NCI-H146 treated with DMSO at 0.1 percent for 48 hours (cell line): ENCODE results near the gene LYZL6.
"Not testable (repeated sequence)": the region's sequence is repeated elsewhere in the genome, so short reads cannot be mapped to it uniquely, and the experiment has no call there.

Experiments
- DNase-seq: peaks from one replicate; lab custom pipeline; 2025; ENCODE audit not compliant: unreplicated experiment; lab: John Stamatoyannopoulos, UW

The LYZL6 gene

DNA sequence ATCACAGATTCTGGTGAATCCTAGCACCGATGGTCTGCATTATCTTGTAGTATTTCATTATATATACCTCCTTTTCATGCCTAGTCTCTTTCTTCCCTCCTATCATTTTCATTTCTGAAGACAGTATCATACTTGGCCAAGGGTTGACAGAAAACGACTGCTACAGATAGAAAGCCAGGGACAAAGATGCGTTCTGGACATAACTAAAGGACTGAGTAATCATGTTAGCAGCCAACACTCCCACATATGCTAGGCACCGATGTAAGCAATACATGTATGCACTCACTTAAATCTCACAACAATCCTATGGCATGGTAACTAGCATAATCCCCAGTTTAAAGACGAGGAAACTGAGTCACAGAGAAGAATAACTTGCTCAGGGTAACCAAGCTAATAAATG, 35.8 kb downstream of the LYZL6 start:
- DNase-seq: no peak

DNA sequence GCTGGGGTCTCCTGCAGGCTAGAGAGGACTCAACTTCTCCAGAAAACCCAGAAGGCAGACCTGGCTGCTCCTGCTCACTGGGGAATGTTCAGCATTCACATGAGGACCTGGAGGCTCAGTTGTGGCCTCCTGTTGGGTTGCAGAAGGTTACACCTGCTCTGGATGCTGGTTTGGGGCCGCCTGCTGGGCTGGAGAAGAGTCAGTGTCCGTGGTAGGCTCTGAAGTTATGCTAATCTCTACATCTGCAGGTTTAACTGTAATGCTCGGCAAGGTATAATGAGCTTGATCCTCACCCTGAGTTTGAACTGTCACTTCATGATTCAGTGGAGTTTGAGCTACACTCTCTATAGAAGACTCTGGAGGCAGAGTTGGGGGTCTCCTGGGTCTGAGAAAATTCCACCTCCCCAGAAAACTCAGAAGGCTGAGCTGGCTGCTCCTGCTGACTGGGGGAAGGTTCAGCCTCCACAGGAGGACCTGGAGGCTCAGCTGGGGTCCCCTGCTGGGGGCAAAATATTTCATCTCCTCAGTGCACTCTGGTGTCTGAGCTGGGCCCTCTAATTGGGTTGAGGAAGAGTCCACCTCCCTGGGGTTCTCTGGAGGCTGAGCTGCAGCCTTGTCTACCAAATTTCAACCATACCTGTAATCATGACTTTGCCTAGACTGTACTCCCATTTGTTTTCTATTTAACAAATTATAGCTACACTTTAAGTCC, 36.4 kb downstream of the LYZL6 start:
- no peak for DNase-seq

DNA sequence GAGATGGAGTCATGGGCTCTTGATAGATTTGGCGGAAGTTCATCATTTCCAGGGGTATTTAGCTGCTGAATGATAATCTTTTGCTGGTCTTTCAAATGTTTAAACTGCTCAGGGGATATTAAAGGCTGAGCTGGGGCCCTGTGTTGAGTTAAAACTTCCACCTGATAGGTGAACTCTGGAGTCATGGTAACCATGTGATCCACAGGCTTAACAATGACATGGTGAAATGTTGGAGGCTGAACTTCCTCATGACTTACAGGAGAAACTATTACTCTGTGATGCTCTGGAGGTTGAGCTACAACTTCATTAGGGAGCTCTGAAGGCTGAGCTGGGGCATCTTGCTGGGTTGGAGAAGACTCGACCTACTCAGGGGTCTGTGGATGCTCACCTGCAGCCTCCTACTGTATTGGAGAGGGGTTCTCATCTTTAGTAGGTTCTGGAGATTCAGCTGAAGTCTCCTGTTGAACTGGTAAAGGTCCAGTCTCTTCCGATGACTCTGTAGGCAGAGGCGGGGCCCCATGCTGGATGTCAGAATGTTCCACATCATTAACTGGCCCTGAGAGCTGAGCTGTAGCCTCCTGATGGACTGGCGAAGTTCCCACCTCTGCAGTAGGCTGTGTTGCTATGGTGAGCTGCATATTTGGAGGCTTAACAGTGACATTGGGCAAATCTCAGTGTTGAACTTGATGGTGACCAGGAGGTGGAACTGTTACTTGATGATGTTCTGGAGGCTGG, 37.2 kb downstream of the LYZL6 start:
- no peak for DNase-seq

DNA sequence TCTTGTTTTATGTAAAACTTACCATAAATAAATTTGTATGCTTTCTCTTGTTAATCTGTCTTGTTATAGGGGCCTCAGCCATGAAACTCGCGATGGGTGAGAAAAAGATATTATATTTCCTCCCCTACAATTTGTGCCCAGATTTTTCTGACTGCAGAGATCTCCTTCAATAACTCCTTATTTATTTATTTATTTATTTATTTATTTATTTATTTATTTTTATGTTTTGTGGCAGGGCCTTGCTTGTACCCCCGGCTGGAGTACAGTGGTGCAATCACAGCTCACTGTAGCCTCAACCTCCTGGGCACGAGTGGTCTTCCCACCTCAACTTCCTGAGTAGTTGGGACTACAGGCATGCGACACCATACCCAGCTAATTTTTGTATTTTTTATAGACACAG, 40.1 kb downstream of the LYZL6 start:
- no peak for DNase-seq

DNA sequence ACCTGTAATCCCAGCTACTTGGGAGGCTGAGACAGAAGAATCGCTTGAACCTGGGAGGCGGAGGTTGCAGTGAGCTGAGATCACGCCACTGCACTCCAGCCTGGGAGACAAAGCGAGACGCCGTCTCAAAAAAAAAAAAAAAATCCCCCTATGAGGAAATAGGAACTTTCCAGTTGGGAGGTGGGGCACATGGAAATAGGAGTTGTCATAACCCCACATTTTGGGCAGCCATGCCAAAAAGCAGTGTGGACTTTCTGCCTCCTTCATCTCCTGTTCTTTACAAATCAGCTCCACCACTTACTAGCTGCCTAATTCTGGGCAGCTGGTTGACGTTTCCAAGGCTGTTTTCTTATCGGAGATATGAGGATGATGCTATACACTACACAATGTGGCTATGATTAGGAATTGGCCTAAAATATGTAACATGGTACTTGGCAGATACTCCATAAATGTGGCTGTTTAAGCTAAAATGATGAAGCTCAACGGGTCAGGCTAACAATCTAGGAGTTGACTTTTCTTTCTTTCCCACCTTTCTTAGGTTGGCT, 41.8 kb downstream of the LYZL6 start:
- no peak for DNase-seq

DNA sequence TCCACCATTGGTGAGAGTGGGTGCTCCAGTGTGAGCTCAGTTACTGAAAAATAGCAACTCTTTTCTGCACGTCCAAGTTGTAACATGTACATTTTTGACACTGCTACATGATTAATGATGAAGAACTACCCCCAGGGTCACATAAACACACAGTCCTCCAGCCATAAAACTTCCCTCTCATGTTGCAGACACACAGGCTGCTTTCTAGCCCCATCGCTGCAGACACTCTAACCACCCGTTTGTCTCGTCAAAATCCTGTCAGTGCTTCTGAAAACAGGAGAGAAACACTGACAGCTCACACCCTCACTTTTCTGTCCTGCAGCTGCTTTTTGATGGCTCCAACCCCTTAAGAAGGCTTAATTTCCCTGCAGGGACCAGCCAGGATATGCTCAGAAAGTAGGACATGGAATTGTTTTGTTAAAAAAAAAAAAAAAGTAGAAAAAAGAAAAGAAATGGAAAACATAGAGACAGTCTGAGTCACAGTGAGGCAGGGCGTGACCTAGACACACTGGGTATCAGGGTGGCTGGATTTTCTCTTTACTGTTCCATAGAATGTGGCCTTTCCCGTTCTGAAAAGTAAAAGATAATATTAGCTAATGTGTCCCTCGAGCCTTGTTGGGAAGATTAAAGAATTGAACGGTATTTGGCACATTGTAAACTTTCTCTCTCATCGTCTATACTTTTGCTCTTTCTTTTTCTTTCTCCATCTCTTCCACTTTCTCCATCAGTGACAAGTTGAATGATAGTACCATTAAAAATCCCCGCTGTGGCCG, 42.6 kb downstream of the LYZL6 start:
- no peak for DNase-seq

DNA sequence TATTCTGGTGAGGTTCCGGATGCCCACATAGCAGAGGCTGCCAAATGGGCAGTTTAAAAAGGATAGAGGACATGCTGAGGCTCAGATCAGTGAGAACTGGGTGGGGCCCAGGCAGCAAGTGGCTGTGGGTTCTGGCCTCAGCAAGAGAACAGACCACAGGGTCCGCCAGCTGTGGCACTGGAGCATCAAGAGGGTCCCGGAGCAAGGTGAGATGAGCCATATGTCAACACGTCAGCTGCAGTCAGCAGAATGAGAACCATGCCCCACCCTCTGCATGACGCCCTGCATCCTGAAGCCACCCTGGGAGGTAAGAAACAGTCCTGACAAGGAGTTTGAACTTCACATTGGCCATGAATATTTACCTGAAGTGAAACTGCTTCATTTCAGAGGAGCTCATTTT, 43.2 kb downstream of the LYZL6 start:
- DNase-seq: no peak

DNA sequence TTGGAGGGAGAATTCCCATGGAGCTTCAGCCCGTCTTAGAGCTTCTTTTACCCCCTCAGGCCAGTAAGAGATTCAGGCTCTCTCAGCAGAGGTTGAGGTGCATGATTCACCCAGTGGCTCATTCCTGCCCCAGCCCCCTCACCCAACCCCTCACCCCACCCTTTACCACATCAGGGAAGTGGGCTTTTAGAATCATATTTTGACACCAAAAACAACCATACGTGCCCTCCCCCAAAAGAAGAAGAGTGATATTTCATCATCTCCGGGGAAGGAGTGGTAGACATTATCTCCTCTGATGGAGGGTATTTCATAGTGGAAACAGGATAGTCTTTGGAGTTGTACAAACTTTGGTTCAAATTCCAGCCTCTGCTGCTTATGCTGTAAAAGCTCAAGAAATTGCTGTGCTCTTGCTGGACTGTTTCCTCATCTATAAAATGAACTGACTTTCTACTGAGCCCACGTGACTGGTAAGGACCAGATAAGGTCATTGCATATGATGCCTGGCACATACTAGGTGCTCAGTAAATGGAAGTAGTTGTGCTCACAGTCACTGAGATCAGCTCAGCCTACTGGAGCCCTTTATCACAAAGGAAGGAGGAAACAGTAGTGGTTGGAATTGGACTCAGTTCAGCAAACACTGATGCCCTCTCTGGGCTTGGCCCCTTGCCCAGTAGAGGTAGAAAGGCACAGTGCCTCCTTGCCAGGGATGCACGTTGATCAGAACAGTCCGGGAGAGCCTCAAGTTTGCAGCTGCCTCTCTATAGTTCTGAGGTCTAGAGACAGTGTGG, 45.0 kb downstream of the LYZL6 start:
- DNase-seq: no peak

DNA sequence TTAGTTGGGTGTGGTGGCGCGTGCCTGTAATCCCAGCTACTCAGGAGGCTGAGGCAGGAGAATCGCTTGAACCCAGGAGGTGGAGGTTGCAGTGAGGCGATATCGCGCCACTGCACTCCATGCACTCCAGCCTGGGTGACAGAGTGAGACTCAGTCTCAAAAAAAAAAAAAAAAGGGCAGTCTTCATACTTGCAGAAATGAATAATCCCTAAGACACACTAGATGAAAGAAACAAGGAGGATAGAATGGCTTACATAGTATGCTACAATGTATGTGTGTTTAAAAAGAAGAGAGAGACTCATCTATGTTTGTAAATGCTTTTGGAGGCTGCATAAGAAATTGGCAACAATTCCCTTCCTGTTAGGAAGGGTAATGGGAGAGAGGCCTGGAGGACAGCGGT, 45.7 kb downstream of the LYZL6 start:
- DNase-seq: not testable (repeated sequence)

DNA sequence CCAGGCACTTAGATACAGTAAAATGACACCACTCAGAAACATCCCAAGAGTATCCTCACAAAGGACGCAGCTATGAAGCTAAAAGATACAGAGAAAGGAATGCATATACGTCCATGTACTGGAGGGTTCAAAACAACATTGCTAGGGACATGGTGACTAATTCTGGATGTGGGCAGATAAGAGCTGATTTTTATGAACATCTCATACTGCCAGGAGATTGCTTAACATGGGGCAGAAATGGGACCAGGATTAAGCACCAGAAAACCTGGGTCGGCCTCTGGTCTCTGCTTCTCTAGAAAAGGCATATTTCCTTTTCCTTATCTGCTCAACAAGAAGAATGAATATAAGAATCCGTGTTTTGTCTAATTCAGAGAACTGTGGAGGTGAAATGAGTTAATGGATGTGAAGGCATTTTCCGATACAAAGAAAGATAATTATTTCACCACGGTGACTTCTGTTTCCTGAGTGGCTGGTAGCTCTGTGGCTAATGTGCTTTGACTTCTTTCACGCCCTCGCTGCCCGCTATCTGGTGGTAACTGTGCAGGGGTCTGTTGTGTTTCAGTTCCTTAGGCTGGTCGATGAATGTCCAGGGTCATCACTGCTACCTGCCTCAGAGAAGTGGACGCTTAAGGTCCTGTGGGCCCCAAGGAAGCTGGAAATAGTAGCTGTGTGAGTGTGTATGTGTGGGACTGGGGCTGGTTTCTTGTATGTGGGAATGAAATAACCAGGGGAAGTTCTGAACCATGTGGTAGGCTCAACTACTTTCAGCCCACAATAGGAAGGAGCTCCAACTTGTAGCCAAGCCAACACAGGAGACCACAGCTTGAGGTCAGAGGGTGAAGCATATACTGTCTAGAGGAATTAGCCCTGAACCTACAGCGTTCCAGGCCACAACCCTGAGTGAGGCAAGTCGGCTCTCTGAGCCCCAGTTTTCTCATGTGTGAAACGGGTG, 47.6 kb downstream of the LYZL6 start:
- no peak for DNase-seq

DNA sequence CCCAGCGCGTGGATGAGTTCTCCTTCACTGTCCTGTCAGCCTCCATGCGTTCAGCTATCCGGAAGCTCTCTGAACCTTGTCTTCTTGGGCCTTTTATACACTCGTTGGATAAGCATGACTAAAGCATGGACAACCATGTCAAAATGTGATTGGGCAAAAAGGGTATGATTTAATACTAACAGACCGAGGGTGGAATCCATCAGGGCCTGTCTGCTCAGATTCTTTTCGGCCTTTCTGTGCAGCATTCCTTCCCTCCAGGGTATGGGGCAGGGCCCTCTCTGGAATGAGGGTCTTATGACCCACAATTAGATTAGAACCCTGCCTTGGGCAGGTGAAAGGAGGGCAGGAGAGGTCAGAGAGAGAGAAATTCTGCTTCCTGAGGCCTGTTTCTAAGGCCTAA, 49.3 kb downstream of the LYZL6 start:
- DNase-seq: no peak

DNA sequence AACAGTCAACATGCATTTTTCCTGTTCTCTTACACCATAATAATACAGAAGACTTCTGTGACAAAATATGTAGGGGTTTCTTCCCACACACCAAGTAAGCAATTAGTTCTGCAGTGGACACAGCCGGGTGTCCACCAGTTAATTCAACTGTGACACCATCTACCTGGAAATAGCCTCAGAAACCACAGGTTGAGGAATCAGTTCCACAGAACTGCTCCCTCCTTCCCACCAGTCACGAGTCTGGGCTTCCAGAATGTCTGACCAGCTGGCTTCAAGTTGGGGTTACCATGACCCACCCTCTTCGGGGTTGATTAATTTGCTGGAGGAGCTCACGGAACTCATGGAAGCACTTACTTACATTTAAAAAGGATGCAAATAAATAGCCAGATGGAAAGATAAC, 49.8 kb downstream of the LYZL6 start:
- no peak for DNase-seq

DNA sequence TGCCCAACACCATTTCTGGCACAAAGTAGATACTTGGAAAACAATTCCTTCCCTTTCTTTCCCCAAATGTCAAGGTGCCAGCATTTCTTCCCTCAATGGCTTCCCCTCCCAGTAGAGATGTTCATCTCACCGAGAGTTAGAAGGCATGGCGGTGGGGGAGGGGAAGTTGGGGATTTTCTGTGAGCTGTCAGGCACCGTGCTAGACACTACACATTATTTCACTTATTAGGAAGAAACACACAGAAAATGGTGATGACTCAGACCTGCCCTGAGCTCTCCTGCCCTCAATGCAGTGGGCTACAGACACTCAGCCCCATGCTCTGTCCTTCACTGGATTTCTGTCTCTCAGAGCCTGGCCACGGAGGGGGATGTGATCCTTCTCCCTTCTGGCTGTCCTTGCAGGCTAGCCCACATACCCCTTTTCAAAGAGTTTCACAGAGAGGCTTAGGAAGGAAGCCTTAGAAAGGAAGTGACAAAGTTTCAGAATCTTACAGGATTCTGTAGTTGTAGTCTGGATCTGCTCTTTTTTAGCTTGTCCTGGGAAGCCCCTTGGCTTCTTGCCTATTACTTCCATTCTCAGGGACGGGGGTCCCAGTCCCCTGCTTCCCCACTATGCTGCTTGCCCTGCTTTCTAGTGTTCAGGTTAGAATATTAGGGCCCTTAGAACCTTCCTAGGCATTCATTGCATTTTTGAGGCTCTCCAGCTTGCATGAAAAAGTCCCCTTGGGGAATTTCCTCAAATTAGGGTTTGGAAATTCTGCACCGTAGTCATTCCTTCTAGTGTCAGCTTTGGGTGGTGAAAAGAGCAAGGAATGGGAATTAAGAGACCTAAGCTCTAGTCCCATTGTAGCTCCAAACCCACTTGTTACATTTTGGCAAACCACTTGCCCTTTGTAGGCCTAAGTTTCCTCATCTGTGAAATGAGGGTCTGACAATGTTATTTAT, 51.1 kb downstream of the LYZL6 start:
- DNase-seq: no peak

DNA sequence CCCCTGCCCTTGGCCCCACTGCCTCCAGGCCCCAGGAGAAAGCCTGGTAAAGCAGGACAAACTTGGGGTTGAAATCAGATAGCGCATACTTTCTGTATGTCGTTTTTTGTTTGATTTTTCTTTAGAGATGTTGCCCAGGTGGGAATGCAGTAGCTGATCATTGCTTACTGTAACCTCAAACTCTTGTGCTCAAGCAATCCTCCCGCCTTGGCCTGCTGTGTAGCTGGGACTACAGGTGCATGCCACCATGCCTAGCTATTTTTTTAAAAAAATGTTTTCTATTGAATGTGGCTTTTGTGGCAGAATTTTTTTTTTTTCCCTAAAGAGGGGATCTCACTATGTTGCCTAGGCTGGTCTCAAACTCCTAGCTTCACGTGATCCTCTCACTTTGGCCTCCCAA, 52.2 kb downstream of the LYZL6 start:
- DNase-seq: no peak

DNA sequence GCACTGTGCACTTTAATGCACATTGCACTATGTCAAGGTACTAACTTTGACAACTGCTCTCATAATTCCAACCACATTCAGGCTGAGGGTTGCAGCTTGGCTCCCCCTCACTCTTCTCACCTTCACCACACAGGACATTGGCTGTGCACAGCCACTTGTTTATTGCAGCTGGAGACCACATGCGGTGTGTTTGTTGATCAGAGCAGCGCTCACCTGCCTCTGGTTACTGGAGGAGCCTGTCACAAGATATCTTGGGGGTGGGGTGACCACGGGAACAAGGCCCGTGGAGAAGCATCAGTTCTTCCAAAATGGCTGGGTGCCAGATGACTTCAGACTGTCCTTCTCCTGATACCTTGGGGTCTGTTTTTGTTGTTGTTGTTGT, 52.7 kb downstream of the LYZL6 start:
- DNase-seq: no peak

DNA sequence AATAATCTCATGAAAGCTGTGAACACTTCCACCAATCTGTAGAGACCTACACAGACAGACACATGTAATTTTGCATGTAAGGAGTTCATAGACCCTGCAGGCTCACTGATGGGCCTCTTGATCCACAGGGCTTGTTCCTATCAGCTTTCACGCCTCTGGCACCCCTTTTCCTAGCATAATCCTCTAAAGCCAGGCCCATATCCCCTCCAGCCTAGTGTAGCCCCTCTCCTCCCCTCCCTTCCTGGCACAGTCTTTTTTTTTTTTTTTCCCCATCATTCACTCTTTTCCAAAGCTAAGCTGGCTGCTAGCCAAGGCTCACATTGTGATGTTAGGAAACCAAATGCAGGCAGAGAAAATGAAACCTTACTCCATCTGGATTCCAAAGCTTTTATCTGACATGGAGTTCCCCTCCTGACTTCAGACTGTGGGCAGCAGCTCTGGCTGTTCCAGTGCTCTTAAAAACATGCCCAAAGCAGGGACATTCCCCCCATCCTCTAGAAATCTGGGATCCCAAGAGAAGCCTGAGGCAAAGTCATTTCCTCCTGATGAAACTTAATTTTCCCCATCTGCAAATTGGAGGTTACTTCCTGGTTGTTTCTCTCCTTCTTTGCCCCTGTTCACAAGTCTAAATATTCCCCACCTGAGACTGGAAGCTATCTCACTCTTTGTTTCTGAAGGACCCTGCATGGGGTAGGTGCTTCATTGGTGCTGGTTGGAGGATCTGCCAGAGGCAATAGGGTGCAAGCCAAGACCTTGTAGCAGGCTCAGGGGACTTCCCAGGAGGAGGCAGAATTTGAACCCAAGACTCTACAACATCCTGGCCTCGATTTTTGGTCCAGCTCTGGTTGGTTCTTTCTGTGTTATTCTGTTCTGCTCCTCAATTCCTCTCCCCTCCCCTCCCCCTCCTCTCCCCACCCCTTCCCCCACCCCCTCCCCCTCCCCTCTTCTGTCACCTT, 53.4 kb downstream of the LYZL6 start:
- DNase-seq: peak; percentile 9

DNA sequence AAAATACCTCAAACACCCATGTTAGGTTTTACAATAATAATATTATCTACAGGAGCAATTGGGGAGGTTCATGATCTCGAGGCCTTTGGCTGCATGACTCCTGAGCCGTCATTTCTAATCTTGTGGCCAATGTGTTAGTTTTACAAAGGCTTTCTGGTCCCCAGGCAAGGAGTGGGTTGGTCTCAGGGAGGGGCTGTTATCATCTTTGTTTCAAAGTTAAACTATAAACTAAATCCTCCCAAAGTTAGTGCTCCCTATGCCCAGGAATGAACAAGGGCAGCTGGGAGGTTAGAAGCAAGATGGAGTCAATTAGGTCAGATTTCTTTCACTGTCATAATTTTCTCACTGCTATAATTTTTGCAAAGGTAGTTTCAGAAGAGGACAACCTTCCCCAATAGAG, 54.3 kb downstream of the LYZL6 start:
- DNase-seq: no peak
